ENCODE results near the gene TRAF4. TPM values are rescaled to one million over a fixed set of nuclear protein-coding genes. Genes with fewer than 3 reads are reported as not detected.

Gene TRAF4
- total RNA-seq, 4 donors from 2014 or later: 25.0 to 39.8 (median 33.0) TPM

DNA sequence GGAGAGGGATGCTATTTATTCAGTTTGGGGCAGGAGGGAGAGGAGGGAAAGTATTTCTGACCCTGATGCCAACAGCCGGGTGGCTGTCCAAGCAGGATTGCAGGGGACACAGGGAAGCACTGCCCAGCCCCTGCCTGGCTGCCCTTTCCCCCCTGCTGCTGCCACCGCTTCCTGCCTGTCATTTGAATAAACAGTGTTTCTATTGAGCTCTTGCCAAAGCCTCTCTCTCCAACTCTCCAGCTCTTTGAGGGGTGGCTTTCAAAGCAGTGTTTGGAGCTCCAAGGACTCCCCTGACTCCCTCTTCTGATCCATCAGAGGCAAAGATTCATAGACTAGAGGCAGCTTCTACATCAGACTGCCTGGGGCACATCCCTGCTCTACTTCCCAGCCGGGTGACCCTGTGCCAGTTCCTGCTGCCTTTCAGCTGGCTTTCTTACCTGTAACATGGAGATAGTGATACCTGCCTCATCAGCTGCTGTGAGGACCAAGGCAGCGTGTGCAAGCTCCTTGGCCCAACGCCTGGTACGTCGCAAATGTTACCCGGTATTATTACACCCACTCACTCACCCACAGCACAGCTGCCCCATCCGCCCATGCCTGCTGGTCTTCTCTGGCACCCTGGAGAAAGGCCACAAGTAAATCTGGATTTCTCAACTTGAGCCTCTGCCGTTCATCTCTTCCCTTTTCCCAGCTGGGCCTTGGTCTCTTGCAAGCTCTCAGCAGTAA is 41.6 kb upstream of the TRAF4 start:
- Histone ChIP-seq H3K4me3 (no peak overlapping the region), H3K9me3 (no peaks in the 10 kb centered on the region), H3K27me3 (no peaks in the 10 kb centered on the region), H3K4me1 (no peaks in the 10 kb centered on the region), H3K36me3 (peaks cover 46 to 89% (median 59%) of the 10 kb centered on the region in 3 donors), H3K27ac (no peak overlapping the region)
- no peak for TF ChIP-seq POLR2A (IDR thresholded peaks at IDR 0.05)
- TF ChIP-seq, protein P1, sequence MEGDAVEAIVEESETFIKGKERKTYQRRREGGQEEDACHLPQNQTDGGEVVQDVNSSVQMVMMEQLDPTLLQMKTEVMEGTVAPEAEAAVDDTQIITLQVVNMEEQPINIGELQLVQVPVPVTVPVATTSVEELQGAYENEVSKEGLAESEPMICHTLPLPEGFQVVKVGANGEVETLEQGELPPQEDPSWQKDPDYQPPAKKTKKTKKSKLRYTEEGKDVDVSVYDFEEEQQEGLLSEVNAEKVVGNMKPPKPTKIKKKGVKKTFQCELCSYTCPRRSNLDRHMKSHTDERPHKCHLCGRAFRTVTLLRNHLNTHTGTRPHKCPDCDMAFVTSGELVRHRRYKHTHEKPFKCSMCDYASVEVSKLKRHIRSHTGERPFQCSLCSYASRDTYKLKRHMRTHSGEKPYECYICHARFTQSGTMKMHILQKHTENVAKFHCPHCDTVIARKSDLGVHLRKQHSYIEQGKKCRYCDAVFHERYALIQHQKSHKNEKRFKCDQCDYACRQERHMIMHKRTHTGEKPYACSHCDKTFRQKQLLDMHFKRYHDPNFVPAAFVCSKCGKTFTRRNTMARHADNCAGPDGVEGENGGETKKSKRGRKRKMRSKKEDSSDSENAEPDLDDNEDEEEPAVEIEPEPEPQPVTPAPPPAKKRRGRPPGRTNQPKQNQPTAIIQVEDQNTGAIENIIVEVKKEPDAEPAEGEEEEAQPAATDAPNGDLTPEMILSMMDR (IDR thresholded peaks at IDR 0.05): no peak
- intact Hi-C loops (cut with DNase I): no loop called here
- WGBS, 2 donors: 61 to 65% methylated on average over 9 to 10 of the region's 10 CpGs
- no peak for DNase-seq

GRCh38 chr17:28702752-28703150 is 41.1 kb upstream of the TRAF4 start:
- Histone ChIP-seq H3K4me1 (no peaks in the 10 kb centered on the region), H3K27me3 (no peaks in the 10 kb centered on the region), H3K27ac (no peak overlapping the region), H3K4me3 (no peak overlapping the region), H3K9me3 (no peaks in the 10 kb centered on the region), H3K36me3 (peaks cover 40 to 83% (median 53%) of the 10 kb centered on the region in 3 donors)
- intact Hi-C loops (cut with DNase I): no loop called here
- DNase-seq: no peak
- no peak for TF ChIP-seq POLR2A (IDR thresholded peaks at IDR 0.05)
- TF ChIP-seq, protein P1 (IDR thresholded peaks at IDR 0.05): no peak
- 80 to 100% methylated on average over 1 of the region's 3 CpGs for WGBS, 2 donors

- TF ChIP-seq, protein P1 (IDR thresholded peaks at IDR 0.05): no peak
- TF ChIP-seq POLR2A (IDR thresholded peaks at IDR 0.05): no peak
- H3K36me3 ChIP-seq: peaks cover 31 to 74% (median 44%) of the 10 kb centered on the region in 3 donors
- WGBS, 2 donors: 79 to 83% methylated on average over 16 of the region's 16 CpGs
- intact Hi-C loops (cut with DNase I): no loop called here
- no peaks in the 10 kb centered on the region for H3K4me1 ChIP-seq
- H3K27me3 ChIP-seq: no peaks in the 10 kb centered on the region
- H3K27ac ChIP-seq: no peak overlapping the region
- no peak for DNase-seq
- no peak overlapping the region for H3K4me3 ChIP-seq
- no peaks in the 10 kb centered on the region for H3K9me3 ChIP-seq
Measured at GRCh38 chr17:28703552-28704218, 40.1 kb upstream of the TRAF4 start.

DNA sequence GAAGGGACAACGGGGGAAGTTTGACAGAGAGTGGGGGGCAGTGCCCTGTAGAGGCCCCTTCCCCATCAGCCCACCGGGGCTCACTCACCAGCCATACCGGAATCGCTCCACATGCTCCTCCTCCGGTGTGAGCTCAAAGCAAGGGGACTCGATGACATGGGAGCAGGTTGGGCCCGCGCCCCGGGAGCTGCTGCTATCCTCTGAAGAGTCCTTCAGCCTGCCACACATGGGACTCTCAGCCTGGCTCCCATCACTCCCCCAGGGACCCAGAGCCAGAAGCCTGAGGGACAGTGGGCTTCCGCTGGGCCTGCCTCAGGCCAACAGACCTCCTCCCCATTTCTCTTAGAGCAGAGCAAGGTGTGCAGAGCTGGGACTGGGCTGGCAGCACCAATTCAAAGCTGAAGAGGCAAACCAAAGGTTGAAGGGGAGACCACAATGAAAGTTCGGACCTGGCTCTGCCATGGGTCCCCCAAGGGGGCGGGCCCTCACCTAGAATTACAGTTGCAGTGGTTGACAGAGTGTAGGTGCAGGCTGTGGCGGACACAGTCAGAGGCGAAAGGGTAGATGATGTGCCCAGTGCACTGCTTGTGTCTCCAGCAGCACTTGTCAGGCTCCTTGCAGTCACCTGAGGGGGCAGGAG is 39.5 kb upstream of the TRAF4 start:
- 79 to 89% methylated on average over 5 to 7 of the region's 14 CpGs for WGBS, 2 donors
- H3K4me3 ChIP-seq: no peak overlapping the region
- peaks cover 27 to 67% (median 37%) of the 10 kb centered on the region in 3 donors for H3K36me3 ChIP-seq
- no peaks in the 10 kb centered on the region for H3K27me3 ChIP-seq
- TF ChIP-seq, protein P1 (IDR thresholded peaks at IDR 0.05): no peak
- TF ChIP-seq POLR2A (IDR thresholded peaks at IDR 0.05): no peak
- intact Hi-C loops (cut with DNase I): no loop called here
- H3K4me1 ChIP-seq: peaks cover 0 to 6% (median 0%) of the 10 kb centered on the region in 3 donors
- no peak overlapping the region for H3K27ac ChIP-seq
- H3K9me3 ChIP-seq: no peaks in the 10 kb centered on the region
- no peak for DNase-seq

Measured in esophagus squamous epithelium (tissue), 5 donors.